K562 (cell line): ENCODE data around the gene CYP2E1. TPM values are rescaled to one million over a fixed set of nuclear protein-coding genes. Genes with fewer than 3 reads are reported as not detected.

Experiments
- CEBPG ChIP-seq, 3 experiments: fragments of 200-800 bp in 1 of 3; sonication (Bioruptor generic) in 1 of 3; sonication (generic) in 1 of 3; formaldehyde crosslinking in 1 of 3; IDR thresholded peaks in 2 of 3; conservative IDR thresholded peaks in 1 of 3; 2 replicates each; pipeline versions ENCODE4 v1.6.1 to v1.8.0; 2016 to 2022; ENCODE audit warnings: missing compliant biosample characterization in 2 of 3, missing genetic modification characterization in 2 of 3, mild to moderate bottlenecking in 1 of 3, missing genetic modification reagents in 1 of 3
- ILF3 ChIP-seq: fragments of 450-650 bp; IDR thresholded peaks from 2 replicates; pipeline ENCODE4 v1.6.1; 2018; ENCODE audit warnings: antibody characterized with exemption, mild to moderate bottlenecking, moderate library complexity, borderline replicate concordance
- RBBP5 ChIP-seq: fragments of 200-600 bp; sonication (generic); IDR thresholded peaks from 2 replicates; pipeline ENCODE4 v1.6.1; 2012; ENCODE audit warnings: borderline replicate concordance, mild to moderate bottlenecking, low read length, control low read depth, inconsistent platforms; ENCODE audit not compliant: insufficient read depth, poor library complexity, severe bottlenecking
- RBM17 ChIP-seq: fragments of 200-400 bp; formaldehyde crosslinking; IDR thresholded peaks from 2 replicates; pipeline ENCODE4 v1.6.1; 2017; ENCODE audit warnings: low read depth, mild to moderate bottlenecking, low read length, borderline replicate concordance
- SAFB ChIP-seq: fragments of 200-400 bp; formaldehyde crosslinking; IDR thresholded peaks from 2 replicates; pipeline ENCODE4 v1.6.1; 2017; ENCODE audit warnings: low read depth, low read length, borderline replicate concordance
- SREBF2 ChIP-seq: sonication (generic); formaldehyde crosslinking; IDR thresholded peaks from 2 replicates; pipeline ENCODE4 v1.4.0; 2020; ENCODE audit warnings: mild to moderate bottlenecking, missing genetic modification reagents
- TEAD1 ChIP-seq, 2 experiments: fragments of 450-650 bp in 1 of 2; sonication (generic) in 1 of 2; formaldehyde crosslinking; IDR thresholded peaks; 2 replicates each; pipeline versions ENCODE4 v1.4.0 to v1.8.0; 2020 to 2022; ENCODE audit warnings: mild to moderate bottlenecking in 2 of 2, missing genetic modification reagents in 1 of 2
- polyA plus RNA-seq, 8 experiments: library from polyadenylated mRNA; depleted of rRNA in 4 of 8; stranded (reverse) in 5 of 8; unstranded in 3 of 8; fragments of >200 nt; fragmentation: Nextera tagmentation in 2 of 8; fragmentation: Illumina TruSeq in 1 of 8; extraction: Ambion mirVana in 2 of 8; extraction: Trizol in 1 of 8; gene quantifications; 2 replicates each; pipeline versions ENCODE4 v1.2.1 to v1.2.3, GENCODE V29; 2011 to 2014; ENCODE audit warnings: inconsistent platforms in 1 of 8, missing spikeins in 1 of 8
- total RNA-seq, 7 experiments: library from RNA; depleted of rRNA in 6 of 7; stranded (reverse); fragments of >200 nt in 6 of 7; fragmentation: Illumina TruSeq in 2 of 7; extraction: Trizol in 2 of 7; gene quantifications; 2 replicates each; pipeline versions ENCODE4 v1.2.1 to v1.2.3, GENCODE V29; 2011 to 2021; ENCODE audit warnings: low replicate concordance in 1 of 7
- TF ChIP-seq, protein P1 (sequence below), 2 experiments: fragments of 450-650 bp in 1 of 2; sonication (generic) in 1 of 2; formaldehyde crosslinking in 1 of 2; IDR thresholded peaks; 2 replicates each; pipeline versions ENCODE4 v1.7.1 to v1.9.0; 2016 to 2022; ENCODE audit warnings: inconsistent platforms in 1 of 2, mild to moderate bottlenecking in 1 of 2, missing genetic modification reagents in 1 of 2
- TF ChIP-seq, protein P2 (sequence below): sonication (generic); formaldehyde crosslinking; IDR thresholded peaks from 2 replicates; pipeline ENCODE4 v1.8.1; 2023; ENCODE audit warnings: mild to moderate bottlenecking, missing genetic modification reagents
- TF ChIP-seq, protein P3 (sequence below): fragments of 450-650 bp; formaldehyde crosslinking; IDR thresholded peaks from 2 replicates; pipeline ENCODE4 v1.4.0; 2022; ENCODE audit warnings: missing genetic modification characterization
- TF ChIP-seq, protein P4 (sequence below): fragments of 450-650 bp; formaldehyde crosslinking; IDR thresholded peaks from 2 replicates; pipeline ENCODE4 v1.4.0; 2020; ENCODE audit warnings: mild to moderate bottlenecking, moderate library complexity

Gene CYP2E1
- total and polyA plus RNA-seq, 9 of the 15 experiments (the other 6 are each of a cell fraction or from before 2014, with no cell fraction given) = 0.07 to 1.6 (median 0.19) TPM; not detected in 2

DNA sequence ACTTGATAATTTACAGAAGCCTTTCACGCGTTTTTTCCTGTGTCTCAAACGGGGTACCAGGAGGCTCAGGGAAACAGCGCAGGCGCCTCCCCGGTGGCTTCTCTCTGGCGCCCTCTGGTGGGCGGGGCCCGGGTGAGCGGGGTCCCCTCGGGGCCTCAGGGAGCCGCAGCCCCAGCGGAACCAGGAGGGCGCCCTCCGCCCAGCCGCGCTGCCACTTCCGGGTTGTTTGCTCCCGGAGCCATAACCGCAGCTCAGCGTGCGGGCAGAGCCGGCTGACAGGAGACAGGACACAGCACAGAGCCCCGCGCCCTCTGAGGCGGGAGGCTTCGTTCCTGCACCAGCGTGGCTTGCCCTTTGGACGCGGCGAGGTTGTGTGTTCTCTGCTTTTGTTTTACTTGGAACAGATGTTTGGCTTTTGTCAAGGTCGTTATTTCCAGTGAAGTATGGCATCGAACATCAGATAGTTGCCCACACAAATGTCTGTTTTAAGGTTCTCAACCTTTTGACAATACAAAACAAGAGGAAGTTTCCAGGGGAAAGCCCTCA is 6.9 kb upstream of the CYP2E1 start (continued):
- TF ChIP-seq, protein P1, sequence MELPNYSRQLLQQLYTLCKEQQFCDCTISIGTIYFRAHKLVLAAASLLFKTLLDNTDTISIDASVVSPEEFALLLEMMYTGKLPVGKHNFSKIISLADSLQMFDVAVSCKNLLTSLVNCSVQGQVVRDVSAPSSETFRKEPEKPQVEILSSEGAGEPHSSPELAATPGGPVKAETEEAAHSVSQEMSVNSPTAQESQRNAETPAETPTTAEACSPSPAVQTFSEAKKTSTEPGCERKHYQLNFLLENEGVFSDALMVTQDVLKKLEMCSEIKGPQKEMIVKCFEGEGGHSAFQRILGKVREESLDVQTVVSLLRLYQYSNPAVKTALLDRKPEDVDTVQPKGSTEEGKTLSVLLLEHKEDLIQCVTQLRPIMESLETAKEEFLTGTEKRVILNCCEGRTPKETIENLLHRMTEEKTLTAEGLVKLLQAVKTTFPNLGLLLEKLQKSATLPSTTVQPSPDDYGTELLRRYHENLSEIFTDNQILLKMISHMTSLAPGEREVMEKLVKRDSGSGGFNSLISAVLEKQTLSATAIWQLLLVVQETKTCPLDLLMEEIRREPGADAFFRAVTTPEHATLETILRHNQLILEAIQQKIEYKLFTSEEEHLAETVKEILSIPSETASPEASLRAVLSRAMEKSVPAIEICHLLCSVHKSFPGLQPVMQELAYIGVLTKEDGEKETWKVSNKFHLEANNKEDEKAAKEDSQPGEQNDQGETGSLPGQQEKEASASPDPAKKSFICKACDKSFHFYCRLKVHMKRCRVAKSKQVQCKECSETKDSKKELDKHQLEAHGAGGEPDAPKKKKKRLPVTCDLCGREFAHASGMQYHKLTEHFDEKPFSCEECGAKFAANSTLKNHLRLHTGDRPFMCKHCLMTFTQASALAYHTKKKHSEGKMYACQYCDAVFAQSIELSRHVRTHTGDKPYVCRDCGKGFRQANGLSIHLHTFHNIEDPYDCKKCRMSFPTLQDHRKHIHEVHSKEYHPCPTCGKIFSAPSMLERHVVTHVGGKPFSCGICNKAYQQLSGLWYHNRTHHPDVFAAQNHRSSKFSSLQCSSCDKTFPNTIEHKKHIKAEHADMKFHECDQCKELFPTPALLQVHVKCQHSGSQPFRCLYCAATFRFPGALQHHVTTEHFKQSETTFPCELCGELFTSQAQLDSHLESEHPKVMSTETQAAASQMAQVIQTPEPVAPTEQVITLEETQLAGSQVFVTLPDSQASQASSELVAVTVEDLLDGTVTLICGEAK (IDR thresholded peaks at IDR 0.05) = peak; percentile 85
- TF ChIP-seq, protein P1 (CRISPR knock-in tag; IDR thresholded peaks at IDR 0.05) = no peak
- TF ChIP-seq ILF3 = no peak
- TF ChIP-seq, protein P2, sequence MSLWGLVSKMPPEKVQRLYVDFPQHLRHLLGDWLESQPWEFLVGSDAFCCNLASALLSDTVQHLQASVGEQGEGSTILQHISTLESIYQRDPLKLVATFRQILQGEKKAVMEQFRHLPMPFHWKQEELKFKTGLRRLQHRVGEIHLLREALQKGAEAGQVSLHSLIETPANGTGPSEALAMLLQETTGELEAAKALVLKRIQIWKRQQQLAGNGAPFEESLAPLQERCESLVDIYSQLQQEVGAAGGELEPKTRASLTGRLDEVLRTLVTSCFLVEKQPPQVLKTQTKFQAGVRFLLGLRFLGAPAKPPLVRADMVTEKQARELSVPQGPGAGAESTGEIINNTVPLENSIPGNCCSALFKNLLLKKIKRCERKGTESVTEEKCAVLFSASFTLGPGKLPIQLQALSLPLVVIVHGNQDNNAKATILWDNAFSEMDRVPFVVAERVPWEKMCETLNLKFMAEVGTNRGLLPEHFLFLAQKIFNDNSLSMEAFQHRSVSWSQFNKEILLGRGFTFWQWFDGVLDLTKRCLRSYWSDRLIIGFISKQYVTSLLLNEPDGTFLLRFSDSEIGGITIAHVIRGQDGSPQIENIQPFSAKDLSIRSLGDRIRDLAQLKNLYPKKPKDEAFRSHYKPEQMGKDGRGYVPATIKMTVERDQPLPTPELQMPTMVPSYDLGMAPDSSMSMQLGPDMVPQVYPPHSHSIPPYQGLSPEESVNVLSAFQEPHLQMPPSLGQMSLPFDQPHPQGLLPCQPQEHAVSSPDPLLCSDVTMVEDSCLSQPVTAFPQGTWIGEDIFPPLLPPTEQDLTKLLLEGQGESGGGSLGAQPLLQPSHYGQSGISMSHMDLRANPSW = peak; percentile 70; the same call in 1 of the 2 replicates
- TF ChIP-seq, protein P3, sequence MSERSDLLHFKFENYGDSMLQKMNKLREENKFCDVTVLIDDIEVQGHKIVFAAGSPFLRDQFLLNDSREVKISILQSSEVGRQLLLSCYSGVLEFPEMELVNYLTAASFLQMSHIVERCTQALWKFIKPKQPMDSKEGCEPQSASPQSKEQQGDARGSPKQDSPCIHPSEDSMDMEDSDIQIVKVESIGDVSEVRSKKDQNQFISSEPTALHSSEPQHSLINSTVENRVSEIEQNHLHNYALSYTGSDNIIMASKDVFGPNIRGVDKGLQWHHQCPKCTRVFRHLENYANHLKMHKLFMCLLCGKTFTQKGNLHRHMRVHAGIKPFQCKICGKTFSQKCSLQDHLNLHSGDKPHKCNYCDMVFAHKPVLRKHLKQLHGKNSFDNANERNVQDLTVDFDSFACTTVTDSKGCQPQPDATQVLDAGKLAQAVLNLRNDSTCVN (CRISPR knock-in tag) = no peak
- TF ChIP-seq SREBF2 = no peak
- no peak for TF ChIP-seq RBBP5
- TF ChIP-seq TEAD1 (CRISPR knock-in tag; IDR thresholded peaks at IDR 0.05) = no peak
- TF ChIP-seq RBM17 = no peak
- TF ChIP-seq, protein P4, sequence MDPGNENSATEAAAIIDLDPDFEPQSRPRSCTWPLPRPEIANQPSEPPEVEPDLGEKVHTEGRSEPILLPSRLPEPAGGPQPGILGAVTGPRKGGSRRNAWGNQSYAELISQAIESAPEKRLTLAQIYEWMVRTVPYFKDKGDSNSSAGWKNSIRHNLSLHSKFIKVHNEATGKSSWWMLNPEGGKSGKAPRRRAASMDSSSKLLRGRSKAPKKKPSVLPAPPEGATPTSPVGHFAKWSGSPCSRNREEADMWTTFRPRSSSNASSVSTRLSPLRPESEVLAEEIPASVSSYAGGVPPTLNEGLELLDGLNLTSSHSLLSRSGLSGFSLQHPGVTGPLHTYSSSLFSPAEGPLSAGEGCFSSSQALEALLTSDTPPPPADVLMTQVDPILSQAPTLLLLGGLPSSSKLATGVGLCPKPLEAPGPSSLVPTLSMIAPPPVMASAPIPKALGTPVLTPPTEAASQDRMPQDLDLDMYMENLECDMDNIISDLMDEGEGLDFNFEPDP (CRISPR knock-in tag) = no peak
- TF ChIP-seq SAFB = no peak
- no peak for TF ChIP-seq CEBPG (CRISPR knock-in tag; IDR thresholded peaks at IDR 0.05)
- no peak for TF ChIP-seq CEBPG (tag; conservative IDR thresholded peaks at IDR 0.05 in 1 of 2, IDR thresholded peaks at IDR 0.05 in 1 of 2)
